ENCODE data around the gene CDHR3. TPM values are rescaled to one million over a fixed set of nuclear protein-coding genes. Genes with fewer than 3 reads are reported as not detected.
A peak's percentile ranks its signal among the peaks of the same experiment; 100 is the strongest.

Gene CDHR3
- total RNA-seq, 4 donors from 2014 or later: 5.4 to 7.9 (median 5.9) TPM; not detected in 1

DNA sequence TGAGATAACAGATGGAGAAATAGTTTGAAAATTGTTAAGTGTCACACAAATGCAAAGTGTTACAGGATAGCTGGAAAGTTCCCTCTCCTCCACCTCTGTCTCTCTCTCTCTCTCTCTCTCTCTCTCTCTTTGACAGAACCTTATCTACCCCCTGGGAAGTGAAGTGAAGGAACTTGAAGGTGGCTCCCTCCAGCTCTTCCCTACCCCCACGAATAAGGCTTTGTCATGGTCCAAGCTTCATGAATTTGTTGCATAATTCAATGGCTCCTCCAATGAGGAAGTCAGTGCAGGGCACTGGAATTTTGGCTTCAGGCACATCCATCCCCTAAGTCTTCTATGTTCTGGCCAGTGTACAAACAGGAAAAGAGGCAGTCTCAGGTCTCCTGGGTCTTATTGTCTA, 66.4 kb downstream of the CDHR3 start:
- intact Hi-C loops (cut with DNase I; ENCODE audit: low total_unique reads): no loop called here
- Histone ChIP-seq H3K27me3 (no peaks in the 10 kb centered on the region), H3K9me3 (no peaks in the 10 kb centered on the region), H3K36me3 (no peaks in the 10 kb centered on the region), H3K4me1 (no peaks in the 10 kb centered on the region), H3K4me3 (no peak overlapping the region), H3K27ac (no peak overlapping the region)
- TF ChIP-seq, protein P1, sequence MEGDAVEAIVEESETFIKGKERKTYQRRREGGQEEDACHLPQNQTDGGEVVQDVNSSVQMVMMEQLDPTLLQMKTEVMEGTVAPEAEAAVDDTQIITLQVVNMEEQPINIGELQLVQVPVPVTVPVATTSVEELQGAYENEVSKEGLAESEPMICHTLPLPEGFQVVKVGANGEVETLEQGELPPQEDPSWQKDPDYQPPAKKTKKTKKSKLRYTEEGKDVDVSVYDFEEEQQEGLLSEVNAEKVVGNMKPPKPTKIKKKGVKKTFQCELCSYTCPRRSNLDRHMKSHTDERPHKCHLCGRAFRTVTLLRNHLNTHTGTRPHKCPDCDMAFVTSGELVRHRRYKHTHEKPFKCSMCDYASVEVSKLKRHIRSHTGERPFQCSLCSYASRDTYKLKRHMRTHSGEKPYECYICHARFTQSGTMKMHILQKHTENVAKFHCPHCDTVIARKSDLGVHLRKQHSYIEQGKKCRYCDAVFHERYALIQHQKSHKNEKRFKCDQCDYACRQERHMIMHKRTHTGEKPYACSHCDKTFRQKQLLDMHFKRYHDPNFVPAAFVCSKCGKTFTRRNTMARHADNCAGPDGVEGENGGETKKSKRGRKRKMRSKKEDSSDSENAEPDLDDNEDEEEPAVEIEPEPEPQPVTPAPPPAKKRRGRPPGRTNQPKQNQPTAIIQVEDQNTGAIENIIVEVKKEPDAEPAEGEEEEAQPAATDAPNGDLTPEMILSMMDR (IDR thresholded peaks at IDR 0.05): no peak
- no peak for TF ChIP-seq POLR2A (IDR thresholded peaks at IDR 0.05)
- DNase-seq: no peak

GRCh38 chr7:106029941-106030340, 66.9 kb downstream of the CDHR3 start:
- intact Hi-C loops (cut with DNase I; ENCODE audit: low total_unique reads): no loop called here
- Histone ChIP-seq H3K27ac (no peak overlapping the region), H3K4me1 (no peaks in the 10 kb centered on the region), H3K4me3 (no peak overlapping the region), H3K36me3 (no peaks in the 10 kb centered on the region), H3K27me3 (no peaks in the 10 kb centered on the region), H3K9me3 (no peaks in the 10 kb centered on the region)
- no peak for DNase-seq
- TF ChIP-seq POLR2A (IDR thresholded peaks at IDR 0.05): no peak
- TF ChIP-seq, protein P1 (IDR thresholded peaks at IDR 0.05): no peak

DNA sequence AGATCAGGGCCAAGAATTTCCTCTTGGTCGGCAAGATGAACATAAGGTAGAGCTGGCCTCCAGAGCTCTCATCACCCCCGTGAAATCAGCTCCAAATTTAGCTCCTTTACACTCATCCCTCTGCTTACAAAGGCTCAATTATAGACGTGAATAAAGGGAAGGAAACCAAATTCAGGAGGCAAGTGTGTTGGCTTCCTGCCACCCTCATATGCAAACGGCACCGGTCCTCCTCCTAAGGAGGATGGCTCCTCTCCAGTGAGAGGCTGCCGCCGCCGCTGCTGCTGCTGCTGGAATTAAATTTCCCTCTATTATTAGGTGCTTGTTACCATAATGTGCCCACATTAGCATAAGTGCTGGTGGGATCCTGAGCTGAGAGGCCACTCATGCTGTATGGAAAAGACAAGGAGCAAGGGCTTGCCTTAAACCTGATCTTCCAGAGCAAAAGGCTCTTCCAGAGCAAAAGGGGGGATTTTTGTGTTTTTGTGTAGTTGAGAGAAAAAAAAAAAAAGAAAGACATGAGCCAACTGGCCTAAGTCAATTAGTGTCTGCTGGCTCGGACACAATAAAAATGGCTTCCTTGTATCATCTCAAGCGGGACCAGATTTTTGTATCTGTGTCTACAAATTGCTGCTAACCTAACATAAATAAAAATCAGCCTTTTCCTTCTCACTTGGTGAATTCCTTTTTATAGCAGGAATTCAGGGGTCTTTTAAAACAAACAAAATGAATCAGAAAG, 68.4 kb downstream of the CDHR3 start:
- H3K9me3 ChIP-seq: no peaks in the 10 kb centered on the region
- H3K4me1 ChIP-seq: no peaks in the 10 kb centered on the region
- no peak overlapping the region for H3K27ac ChIP-seq
- DNase-seq: peak; percentile 39 to 52
- H3K36me3 ChIP-seq: no peaks in the 10 kb centered on the region
- no peak for TF ChIP-seq POLR2A (IDR thresholded peaks at IDR 0.05)
- TF ChIP-seq, protein P1 (IDR thresholded peaks at IDR 0.05): no peak
- H3K4me3 ChIP-seq: no peak overlapping the region
- H3K27me3 ChIP-seq: no peaks in the 10 kb centered on the region
- intact Hi-C loops (cut with DNase I; ENCODE audit: low total_unique reads): no loop called here

DNA sequence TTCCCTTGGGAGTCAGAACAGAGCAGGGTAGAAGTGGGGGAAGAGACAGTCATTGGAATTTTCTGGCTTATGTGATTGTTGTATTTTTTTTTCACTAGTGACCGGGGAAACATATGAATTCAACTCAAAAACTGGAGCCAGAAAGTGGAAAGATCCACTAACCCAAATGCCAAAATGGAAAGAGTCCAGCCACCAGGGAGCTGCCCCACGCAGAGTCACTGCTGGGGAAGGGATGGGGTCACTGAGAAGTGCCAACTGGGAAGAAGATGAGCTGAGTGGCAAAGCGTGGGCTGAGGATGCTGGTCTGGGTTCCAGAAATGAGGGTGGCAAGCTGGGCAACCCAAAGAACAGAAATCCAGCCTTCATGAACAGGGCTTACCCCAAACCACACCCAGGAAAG, 69.2 kb downstream of the CDHR3 start:
- Histone ChIP-seq H3K36me3 (no peaks in the 10 kb centered on the region), H3K9me3 (no peaks in the 10 kb centered on the region), H3K4me3 (no peak overlapping the region), H3K4me1 (no peaks in the 10 kb centered on the region), H3K27me3 (no peaks in the 10 kb centered on the region), H3K27ac (no peak overlapping the region)
- TF ChIP-seq, protein P1 (IDR thresholded peaks at IDR 0.05): no peak
- no peak for TF ChIP-seq POLR2A (IDR thresholded peaks at IDR 0.05)
- intact Hi-C loops (cut with DNase I; ENCODE audit: low total_unique reads): no loop called here
- no peak for DNase-seq

DNA sequence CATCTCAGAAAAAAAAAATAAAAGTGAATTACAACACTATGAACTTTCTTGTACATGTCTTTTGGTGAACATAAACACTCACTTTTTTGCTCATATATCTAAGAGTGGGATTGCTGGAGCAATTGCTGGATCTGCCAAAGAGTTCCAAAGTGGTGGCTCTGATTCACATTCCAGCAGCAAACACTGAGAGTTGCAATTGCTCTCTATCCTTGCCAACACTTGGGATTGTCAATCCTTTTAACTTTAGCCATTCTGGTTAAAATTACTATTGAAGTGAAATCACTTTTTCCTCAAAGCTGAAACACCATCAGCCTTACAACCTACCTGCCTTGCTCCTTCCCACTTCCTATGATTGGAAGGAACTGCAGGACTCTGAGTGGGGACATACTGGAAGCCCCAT, 70.7 kb downstream of the CDHR3 start:
- Histone ChIP-seq H3K4me3 (no peak overlapping the region), H3K27ac (no peak overlapping the region), H3K36me3 (no peaks in the 10 kb centered on the region), H3K4me1 (peaks cover 0 to 3% of the 10 kb centered on the region in 2 donors), H3K9me3 (no peaks in the 10 kb centered on the region), H3K27me3 (no peaks in the 10 kb centered on the region)
- no peak for TF ChIP-seq POLR2A (IDR thresholded peaks at IDR 0.05)
- TF ChIP-seq, protein P1 (IDR thresholded peaks at IDR 0.05): no peak
- no peak for DNase-seq
- intact Hi-C loops (cut with DNase I; ENCODE audit: low total_unique reads): no loop called here
